IgD-negative memory B cell (primary cell): ENCODE measurements around the gene OXT. TPM values are rescaled to one million over a fixed set of nuclear protein-coding genes. Genes with fewer than 3 reads are reported as not detected.
A peak's percentile ranks its signal among the peaks of the same experiment; 100 is the strongest.
"Not testable (repeated sequence)": the region's sequence is repeated elsewhere in the genome, so short reads cannot be mapped to it uniquely, and the experiment has no call there.

Experiments
- H3K27ac Mint-ChIP-seq, 3 donors: one replicate each; pipeline ENCODE4 v1.8.0; 2020 to 2022; ENCODE audit warnings: mild to moderate bottlenecking in 3 of 3, mixed read lengths in 3 of 3, moderate library complexity in 1 of 3
- H3K27me3 Mint-ChIP-seq: one replicate; pipeline ENCODE4 v1.8.0; 2021; ENCODE audit warnings: mixed read lengths
- H3K36me3 Mint-ChIP-seq: one replicate; pipeline ENCODE4 v1.8.0; 2020; ENCODE audit warnings: mild to moderate bottlenecking, mixed read lengths
- H3K4me1 Mint-ChIP-seq, 3 donors: one replicate each; pipeline ENCODE4 v1.8.0; 2020 to 2022; ENCODE audit warnings: mixed read lengths in 3 of 3, mild to moderate bottlenecking in 1 of 3
- H3K4me3 Mint-ChIP-seq, 4 donors: one replicate each; pipeline ENCODE4 v1.8.0; 2020 to 2022; ENCODE audit warnings: mild to moderate bottlenecking in 4 of 4, mixed read lengths in 4 of 4, moderate library complexity in 3 of 4
- H3K9me3 Mint-ChIP-seq, 3 donors: one replicate each; pipeline ENCODE4 v1.8.0; 2020 to 2021; ENCODE audit warnings: mixed read lengths in 3 of 3, mild to moderate bottlenecking in 1 of 3
- polyA plus RNA-seq: library from polyadenylated mRNA; unstranded; fragments of 300-500 nt; fragmentation: Illumina TruSeq; gene quantifications from one replicate; pipeline ENCODE4 v1.2.3, GENCODE V29; 2021

Gene OXT
- 0.59 TPM for polyA plus RNA-seq

GRCh38 chr20:3071610-3072529 is at the start of gene OXT:
OXT (plus strand) TSS chr20:3071620; CDS start chr20:3071656, 36 bp downstream.
- Mint-ChIP-seq H3K27ac (peak within 1 kb of the TSS; percentile 30 to 82 (median 71)), H3K4me1 (peaks cover 16 to 24% (median 21%) of the 10 kb centered on the region in 3 donors), H3K9me3 (peaks cover 0 to 1% (median 0%) of the 10 kb centered on the region in 3 donors), H3K4me3 (peak within 1 kb of the TSS; percentile 76 to 91 (median 86)), H3K27me3 (peaks cover 15% of the 10 kb centered on the region), H3K36me3 (peaks cover 2% of the 10 kb centered on the region)

- peaks cover 6% of the 10 kb centered on the region for H3K36me3 Mint-ChIP-seq
- H3K4me3 Mint-ChIP-seq: no peak overlapping the region
- peaks cover 2 to 5% (median 2%) of the 10 kb centered on the region in 3 donors for H3K4me1 Mint-ChIP-seq
- no peaks in the 10 kb centered on the region for H3K9me3 Mint-ChIP-seq
- H3K27ac Mint-ChIP-seq: no peak overlapping the region
- H3K27me3 Mint-ChIP-seq: no peaks in the 10 kb centered on the region
Observed at GRCh38 chr20:3021777-3022176, 49.6 kb upstream of the OXT start.

GRCh38 chr20:3022559-3023490 is 48.6 kb upstream of the OXT start:
- not testable (repeated sequence) for H3K27me3 Mint-ChIP-seq, H3K36me3 Mint-ChIP-seq, H3K4me3 Mint-ChIP-seq, H3K9me3 Mint-ChIP-seq, H3K4me1 Mint-ChIP-seq
- peak overlapping the region in 1 of 3 donors; percentile 15 for H3K27ac Mint-ChIP-seq

GRCh38 chr20:3027987-3028386 is 43.4 kb upstream of the OXT start:
- no peaks in the 10 kb centered on the region for H3K9me3 Mint-ChIP-seq
- peaks cover 0 to 2% (median 0%) of the 10 kb centered on the region in 3 donors for H3K4me1 Mint-ChIP-seq
- H3K27me3 Mint-ChIP-seq: no peaks in the 10 kb centered on the region
- no peak overlapping the region for H3K4me3 Mint-ChIP-seq
- H3K36me3 Mint-ChIP-seq: peaks cover 6% of the 10 kb centered on the region
- no peak overlapping the region for H3K27ac Mint-ChIP-seq

- peaks cover 4% of the 10 kb centered on the region for H3K36me3 Mint-ChIP-seq
- no peaks in the 10 kb centered on the region for H3K9me3 Mint-ChIP-seq
- no peaks in the 10 kb centered on the region for H3K27me3 Mint-ChIP-seq
- no peak overlapping the region for H3K27ac Mint-ChIP-seq
- peaks cover 0 to 2% (median 0%) of the 10 kb centered on the region in 3 donors for H3K4me1 Mint-ChIP-seq
- no peak overlapping the region for H3K4me3 Mint-ChIP-seq
Observed at GRCh38 chr20:3031524-3032147, 39.8 kb upstream of the OXT start.

GRCh38 chr20:3032624-3033023 is 38.8 kb upstream of the OXT start:
- Mint-ChIP-seq H3K27ac (no peak overlapping the region), H3K36me3 (peaks cover 4% of the 10 kb centered on the region), H3K4me3 (no peak overlapping the region), H3K27me3 (no peaks in the 10 kb centered on the region), H3K4me1 (peaks cover 0 to 2% (median 0%) of the 10 kb centered on the region in 3 donors), H3K9me3 (no peaks in the 10 kb centered on the region)

- Mint-ChIP-seq H3K4me3 (no peak overlapping the region), H3K9me3 (no peaks in the 10 kb centered on the region), H3K4me1 (peaks cover 0 to 2% (median 0%) of the 10 kb centered on the region in 3 donors), H3K27ac (peak overlapping the region in 1 of 3 donors; percentile 59), H3K27me3 (no peaks in the 10 kb centered on the region), H3K36me3 (no peaks in the 10 kb centered on the region)
Observed at GRCh38 chr20:3037654-3038053, 33.8 kb upstream of the OXT start.

GRCh38 chr20:3038454-3038853 is 33.0 kb upstream of the OXT start:
- peak overlapping the region in 1 of 3 donors; percentile 65 for H3K27ac Mint-ChIP-seq
- no peaks in the 10 kb centered on the region for H3K9me3 Mint-ChIP-seq
- no peak overlapping the region for H3K4me3 Mint-ChIP-seq
- peaks cover 0 to 2% (median 0%) of the 10 kb centered on the region in 3 donors for H3K4me1 Mint-ChIP-seq
- H3K27me3 Mint-ChIP-seq: no peaks in the 10 kb centered on the region
- no peaks in the 10 kb centered on the region for H3K36me3 Mint-ChIP-seq

- Mint-ChIP-seq H3K4me1 (peaks cover 0 to 2% (median 0%) of the 10 kb centered on the region in 3 donors), H3K36me3 (no peaks in the 10 kb centered on the region), H3K27ac (peak overlapping the region in 1 of 3 donors; percentile 65)
Observed at GRCh38 chr20:3039426-3039825, 32.0 kb upstream of the OXT start.

GRCh38 chr20:3040086-3040485 is 31.3 kb upstream of the OXT start:
- no peaks in the 10 kb centered on the region for H3K36me3 Mint-ChIP-seq
- peaks cover 2 to 3% (median 3%) of the 10 kb centered on the region in 3 donors for H3K4me1 Mint-ChIP-seq
- H3K27me3 Mint-ChIP-seq: no peaks in the 10 kb centered on the region
- H3K27ac Mint-ChIP-seq: peak overlapping the region in 1 of 3 donors; percentile 65
- no peaks in the 10 kb centered on the region for H3K9me3 Mint-ChIP-seq
- no peak overlapping the region for H3K4me3 Mint-ChIP-seq

More at GRCh38 chr20:3039426-3039825, 32.0 kb upstream of the OXT start:
- Mint-ChIP-seq H3K9me3 (no peaks in the 10 kb centered on the region), H3K4me3 (peak overlapping the region in 1 of 4 donors; percentile 65), H3K27me3 (no peaks in the 10 kb centered on the region)

GRCh38 chr20:3041854-3042409 is 29.5 kb upstream of the OXT start:
- no peaks in the 10 kb centered on the region for H3K9me3 Mint-ChIP-seq
- H3K27ac Mint-ChIP-seq: peak overlapping the region in 2 of 3 donors; percentile 53 to 62
- H3K4me1 Mint-ChIP-seq: peaks cover 5 to 11% (median 9%) of the 10 kb centered on the region in 3 donors
- H3K4me3 Mint-ChIP-seq: peak overlapping the region in 1 of 4 donors; percentile 77
- no peaks in the 10 kb centered on the region for H3K36me3 Mint-ChIP-seq
- H3K27me3 Mint-ChIP-seq: no peaks in the 10 kb centered on the region

GRCh38 chr20:3042625-3043024 is 28.8 kb upstream of the OXT start:
- no peaks in the 10 kb centered on the region for H3K9me3 Mint-ChIP-seq
- H3K27me3 Mint-ChIP-seq: no peaks in the 10 kb centered on the region
- H3K36me3 Mint-ChIP-seq: no peaks in the 10 kb centered on the region
- peak overlapping the region in 1 of 4 donors; percentile 77 for H3K4me3 Mint-ChIP-seq
- H3K27ac Mint-ChIP-seq: peak overlapping the region in 2 of 3 donors; percentile 53 to 62
- peaks cover 7 to 13% (median 10%) of the 10 kb centered on the region in 3 donors for H3K4me1 Mint-ChIP-seq

GRCh38 chr20:3043322-3043721 is 28.1 kb upstream of the OXT start, which contains the start of gene GNRH2:
GNRH2 (plus strand) TSS chr20:3043622; CDS start chr20:3044415, 793 bp downstream.
- H3K4me3 Mint-ChIP-seq: peak within 1 kb of the TSS in 3 of 4 donors; percentile 31 to 88 (median 60)
- peak within 1 kb of the TSS; percentile 53 to 62 (median 57) for H3K27ac Mint-ChIP-seq
- H3K36me3 Mint-ChIP-seq: no peaks in the 10 kb centered on the region
- H3K27me3 Mint-ChIP-seq: no peaks in the 10 kb centered on the region
- H3K9me3 Mint-ChIP-seq: no peaks in the 10 kb centered on the region
- peaks cover 7 to 13% (median 12%) of the 10 kb centered on the region in 3 donors for H3K4me1 Mint-ChIP-seq
